CD4-positive, alpha-beta T cell treated with Interleukin-6 at 100 ng/mL for 8 hours (primary cell): ENCODE measurements around the gene GNG7.

Experiments
- DNase-seq: peaks from one replicate; pipeline ENCODE4 v3.0.0-alpha.2; 2020; ENCODE audit warnings: mixed read lengths, low spot score

Gene GNG7

GRCh38 chr19:2702170-2703076 lies at the start of gene GNG7:
Gene GNG7 (minus strand): TSS chr19:2702694. CDS start chr19:2520688, 182,006 bp downstream.
- DNase-seq: peak; percentile 95

DNA sequence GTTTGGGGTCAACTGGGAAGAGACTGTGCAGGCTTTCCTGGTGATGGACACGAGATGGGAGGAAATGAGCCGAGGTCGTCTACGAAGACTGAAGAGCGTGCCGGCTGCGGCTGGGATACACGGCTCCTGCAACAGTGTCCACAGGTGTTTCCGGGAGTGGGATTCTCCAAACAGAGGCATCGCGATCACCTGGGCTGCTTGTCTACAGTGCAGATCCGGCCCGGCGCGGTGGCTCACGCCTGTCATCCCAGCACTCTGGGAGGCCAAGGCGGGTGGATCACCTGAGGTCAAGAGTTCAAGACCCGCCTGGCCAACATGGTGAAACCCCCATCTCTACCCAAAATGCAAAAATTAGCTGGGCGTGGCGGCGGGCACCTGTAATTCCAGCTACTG lies 48.9 kb upstream of the GNG7 start:
- no peak for DNase-seq

DNA sequence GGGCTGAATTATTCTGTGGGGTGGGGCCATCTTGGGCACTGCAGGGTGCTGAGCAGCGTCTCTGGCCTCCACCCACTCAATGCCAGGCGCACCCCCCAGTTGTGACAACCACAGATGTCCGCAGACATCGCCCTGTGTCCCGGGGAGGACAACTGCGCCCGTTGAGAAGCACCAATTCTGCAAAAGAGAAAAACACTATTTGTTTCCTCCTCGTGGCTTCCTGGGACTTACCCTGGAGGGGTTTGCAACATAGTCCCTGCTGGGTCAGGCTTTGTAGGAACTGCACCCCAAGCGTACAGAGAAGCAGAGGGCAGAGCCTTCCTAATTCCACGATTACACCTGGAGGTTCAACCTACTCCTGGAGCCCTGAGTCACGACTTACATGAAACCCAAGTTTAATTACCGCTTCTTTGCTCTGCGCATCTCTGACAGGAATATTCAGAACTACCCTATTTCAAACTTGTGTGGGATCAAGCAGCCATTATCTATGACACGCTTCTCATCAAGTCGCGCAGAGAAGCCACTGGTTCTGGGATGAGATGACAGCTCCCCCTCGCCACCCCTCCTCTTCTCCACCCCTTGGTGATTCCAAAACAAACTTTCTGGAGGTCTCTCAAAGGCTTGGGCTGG lies 48.4 kb upstream of the GNG7 start:
- DNase-seq: no peak

GRCh38 chr19:2747349-2747748 lies 44.9 kb upstream of the GNG7 start:
- DNase-seq: no peak

DNA sequence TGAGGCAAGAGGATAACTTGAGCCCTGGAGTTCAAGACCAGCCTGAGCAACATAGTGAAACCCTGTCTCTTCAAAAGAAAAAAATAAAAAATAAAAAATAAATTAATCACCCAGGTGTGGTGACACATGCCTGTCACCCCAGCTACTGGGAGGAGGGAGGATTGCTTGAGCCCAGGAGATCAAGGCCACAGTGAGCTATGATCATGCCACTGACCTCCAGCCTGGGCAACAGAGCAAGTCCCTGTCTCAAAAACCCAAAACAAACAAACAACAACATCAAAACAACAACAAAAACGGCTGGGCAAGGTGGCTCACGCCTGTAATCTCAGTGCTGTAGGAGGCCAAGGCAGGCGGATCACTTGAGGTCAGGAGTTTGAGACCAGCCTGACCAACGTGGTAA lies 41.6 kb upstream of the GNG7 start:
- no peak for DNase-seq

DNA sequence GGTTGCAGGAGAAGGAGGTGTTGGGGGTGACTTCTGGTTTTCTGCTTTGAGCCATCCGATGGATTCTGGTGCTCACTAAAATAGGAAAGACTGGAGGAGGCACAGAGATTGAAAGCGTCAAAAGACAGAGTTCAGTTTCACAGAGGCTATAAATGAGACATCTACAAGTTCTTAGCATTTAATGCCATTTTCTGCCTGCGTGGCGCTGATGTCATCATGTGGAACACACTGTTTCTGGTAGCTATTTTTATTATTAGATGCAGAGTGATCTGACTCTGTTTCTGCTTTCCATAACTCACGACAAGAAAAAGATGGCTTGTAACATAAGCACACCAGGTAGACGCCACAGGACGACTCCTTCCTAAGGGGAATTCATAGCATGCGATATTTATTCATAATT lies 40.6 kb upstream of the GNG7 start:
- DNase-seq: no peak

GRCh38 chr19:2740314-2740656 lies 37.8 kb upstream of the GNG7 start:
- no peak for DNase-seq

DNA sequence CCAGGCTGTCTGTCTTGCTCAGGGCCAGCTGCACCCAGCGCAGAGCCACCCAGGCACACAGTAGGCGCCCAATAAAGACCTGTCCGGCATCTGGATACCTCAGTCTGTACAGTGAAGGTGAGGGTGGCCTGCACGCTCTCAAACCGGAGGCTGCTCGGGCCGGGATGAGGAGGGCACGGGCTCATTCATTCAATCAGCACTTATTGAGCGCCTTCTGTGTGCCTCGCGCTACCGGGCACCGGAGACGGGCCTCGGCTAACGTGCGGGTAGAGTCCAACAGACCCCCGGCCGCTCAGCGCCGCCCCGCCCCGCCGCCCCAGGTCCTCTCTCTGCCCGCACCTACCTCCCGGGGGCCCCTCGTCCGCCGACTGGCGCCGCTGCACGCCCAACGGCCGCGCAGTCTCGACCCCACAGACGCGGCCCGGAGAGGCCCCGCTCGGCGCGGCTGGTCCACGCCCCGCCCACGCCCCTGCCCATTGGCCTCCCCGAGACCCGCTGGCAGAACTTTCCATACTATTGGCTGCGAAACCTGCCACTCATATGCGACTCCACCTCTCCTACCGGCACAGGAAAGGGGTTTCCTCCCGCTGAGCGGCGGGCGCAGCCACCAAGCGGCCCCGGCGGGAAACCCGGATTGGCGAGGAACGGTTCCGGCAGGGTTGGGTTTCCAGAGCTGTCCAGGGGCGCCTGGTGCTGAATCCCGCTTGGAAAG lies 37.3 kb upstream of the GNG7 start, which contains the start of gene SLC39A3:
Gene SLC39A3 (minus strand): TSS at position 416 of the 712 bp plus-strand sequence. CDS start 2,760 bp downstream, outside the sequence.
- peak; percentile 99 for DNase-seq

- no peak for DNase-seq
Measured at GRCh38 chr19:2736550-2737190, 34.2 kb upstream of the GNG7 start.

- no peak for DNase-seq
Measured at GRCh38 chr19:2735374-2735773, 32.9 kb upstream of the GNG7 start.

- DNase-seq: no peak
Measured at GRCh38 chr19:2734589-2735288, 32.2 kb upstream of the GNG7 start.

DNA sequence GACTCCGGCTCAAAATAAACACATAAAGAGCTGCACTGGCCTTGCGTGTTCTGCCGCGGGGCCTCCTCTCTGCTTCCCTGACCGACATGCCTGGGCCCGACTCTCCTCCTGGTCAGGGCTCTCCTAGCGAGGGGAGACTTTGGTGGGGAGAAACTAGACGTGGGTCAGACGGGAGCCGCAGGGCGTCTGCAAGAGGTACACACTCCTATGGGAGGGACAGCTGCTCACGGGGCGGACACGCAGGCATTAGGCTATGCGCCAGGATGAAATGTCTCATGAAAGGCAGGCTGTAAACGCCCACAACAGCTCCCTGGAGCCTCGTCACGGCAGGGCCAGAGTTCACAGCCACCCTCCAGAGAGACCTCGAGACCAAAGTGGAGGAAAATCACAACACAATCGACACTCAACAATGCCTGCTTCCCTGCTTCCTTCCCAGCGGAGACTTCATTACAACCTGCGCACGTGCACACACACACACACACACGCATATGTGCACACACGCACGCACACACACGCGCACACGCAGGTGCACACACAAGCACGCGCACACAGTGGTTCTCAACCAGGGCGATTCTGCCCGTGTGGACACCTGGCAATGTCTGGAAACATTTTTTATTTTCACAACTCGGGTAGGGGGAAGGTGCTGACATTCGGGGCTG lies 31.6 kb upstream of the GNG7 start:
- no peak for DNase-seq

DNA sequence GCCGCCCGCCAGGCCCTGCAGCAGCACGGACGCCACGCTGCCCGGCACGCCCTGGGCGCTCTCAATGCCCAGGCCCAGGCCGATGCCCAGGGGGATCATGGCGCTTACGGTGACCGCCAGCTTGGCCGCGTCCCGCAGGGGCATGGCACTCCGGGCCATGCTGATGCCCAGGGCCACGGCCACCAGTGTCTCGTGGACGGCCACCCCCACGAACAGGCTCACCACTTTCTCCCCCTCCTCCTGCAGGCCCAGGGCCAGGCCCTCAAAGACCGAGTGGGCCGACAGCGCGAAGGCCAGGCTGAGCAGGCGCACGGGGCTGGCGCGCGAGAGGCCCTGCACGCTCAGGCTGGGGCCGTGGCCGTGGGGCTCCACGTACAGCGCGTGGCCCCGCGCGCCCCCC lies 30.4 kb upstream of the GNG7 start:
- DNase-seq: no peak

GRCh38 chr19:2732157-2732725 lies 29.7 kb upstream of the GNG7 start:
- no peak for DNase-seq

DNA sequence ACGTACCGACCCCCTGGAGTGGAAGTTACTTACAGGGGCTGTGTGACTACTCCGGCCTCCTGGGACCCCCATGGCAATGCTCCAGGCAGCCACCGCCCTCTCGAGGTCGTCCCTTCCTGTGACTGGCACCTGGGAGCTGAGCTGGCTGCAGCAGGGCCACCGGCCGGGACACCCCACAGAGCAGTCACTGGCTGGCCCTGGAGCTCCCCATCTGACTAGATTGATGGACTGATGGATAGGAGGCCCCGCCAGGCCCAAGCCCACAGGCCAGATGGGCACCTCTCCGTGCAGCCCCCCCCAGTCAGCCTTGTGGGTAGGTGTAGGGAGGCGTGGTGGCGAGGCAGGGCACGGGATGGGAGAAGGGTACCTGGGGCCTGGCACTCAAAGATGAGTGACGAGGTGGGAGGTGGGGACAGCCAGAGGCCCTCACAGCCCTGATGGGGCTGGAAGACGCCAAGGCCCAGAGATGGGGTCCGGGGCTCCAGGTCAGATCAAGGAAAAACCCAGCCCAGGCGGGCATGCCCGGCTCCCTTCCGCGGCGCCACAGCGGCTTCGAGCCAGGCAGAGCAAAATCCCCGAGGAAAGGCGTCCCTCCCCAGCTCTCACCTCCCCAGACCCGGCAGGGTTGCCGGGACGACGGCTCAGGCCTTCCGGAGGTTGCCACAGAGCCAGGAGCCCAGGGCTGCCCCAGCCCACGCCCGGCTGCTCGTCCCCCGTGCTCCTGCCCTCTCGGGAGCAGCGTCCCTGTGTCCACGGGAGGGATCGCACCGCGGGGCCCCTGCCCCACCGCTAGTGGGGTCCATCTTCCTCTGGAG lies 28.9 kb upstream of the GNG7 start:
- DNase-seq: no peak

GRCh38 chr19:2729943-2730818 lies 27.7 kb upstream of the GNG7 start:
- no peak for DNase-seq

DNA sequence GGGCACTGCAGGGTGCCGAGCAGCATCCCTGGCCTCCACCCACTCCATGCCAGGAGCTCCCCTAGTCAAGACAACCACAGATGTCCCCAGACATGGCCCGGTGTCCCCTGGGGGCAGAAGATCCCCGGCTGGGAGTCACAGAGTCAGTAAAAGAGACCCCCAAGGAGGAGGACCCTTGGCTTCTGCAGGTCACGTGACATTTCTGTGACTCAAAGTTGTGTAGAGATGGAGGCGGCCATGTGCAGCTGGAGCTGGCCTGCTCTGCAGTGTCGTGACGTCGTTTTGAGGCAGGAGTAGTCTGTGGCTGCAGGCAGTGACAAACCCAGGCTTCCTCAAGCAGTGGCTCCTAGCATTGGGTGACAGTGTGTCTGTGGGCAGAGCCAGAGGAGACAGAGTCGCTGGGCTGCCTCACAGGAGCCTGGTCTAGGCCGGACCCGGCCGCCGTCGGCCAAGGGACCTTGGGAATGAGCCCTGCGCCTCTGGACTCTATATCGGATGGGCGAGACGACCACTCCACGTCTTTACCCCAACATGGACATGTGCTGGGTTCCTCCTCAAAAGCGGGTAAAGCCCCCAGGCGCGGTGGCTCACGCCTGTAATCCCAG lies 26.4 kb upstream of the GNG7 start:
- no peak for DNase-seq

DNA sequence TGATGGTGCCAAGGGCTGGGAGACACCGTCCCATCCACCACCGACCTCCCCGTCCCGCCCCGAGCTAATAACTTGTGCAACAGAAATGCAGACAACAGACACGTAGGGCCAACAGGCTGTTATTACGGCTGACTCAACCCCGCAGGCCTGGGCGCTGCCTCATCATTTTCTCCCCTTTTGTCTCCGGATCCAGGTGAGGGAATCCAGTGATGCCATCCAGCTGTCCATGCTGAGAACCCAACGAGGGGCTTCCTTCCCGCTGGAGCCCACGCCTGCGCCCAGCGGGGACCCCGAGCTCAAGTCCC lies 25.1 kb upstream of the GNG7 start:
- no peak for DNase-seq
